WTC11 (cell line): ENCODE results near the gene SIK2. TPM values are rescaled to one million over a fixed set of nuclear protein-coding genes. Genes with fewer than 3 reads are reported as not detected.

Experiments
- ATAC-seq: fragments of 200-7000 bp; cut with Tn5 transposase; 2 replicates; pipeline ENCODE4 v1.10.0; 2021; ENCODE audit warnings: mild to moderate bottlenecking, moderate library complexity
- CTCF ChIA-PET: fragments of 300-600 bp; sonication (Branson Sonifier 250); formaldehyde crosslinking; loops from one replicate; lab custom pipeline; 2021; ENCODE audit warnings: antibody characterized with exemption; lab: Charles Lee
- POLR2A ChIA-PET: fragments of 350-600 bp; sonication (Branson Sonifier 250); formaldehyde crosslinking; loops from one replicate; lab custom pipeline; 2021; ENCODE audit warnings: antibody characterized with exemption; lab: Charles Lee
- DNase-seq: peaks from one replicate; pipeline ENCODE4 v3.0.0; 2021; ENCODE audit warnings: low spot score
- H3K27ac Mint-ChIP-seq: 2 replicates; pipeline ENCODE4 v1.8.0; 2021; ENCODE audit warnings: mixed read lengths
- H3K27me3 Mint-ChIP-seq: 2 replicates; pipeline ENCODE4 v1.8.0; 2021; ENCODE audit warnings: low read depth, mild to moderate bottlenecking, moderate library complexity, mixed read lengths
- H3K36me3 Mint-ChIP-seq: 2 replicates; pipeline ENCODE4 v1.8.0; 2021; ENCODE audit warnings: mixed read lengths
- H3K4me1 Mint-ChIP-seq: 2 replicates; pipeline ENCODE4 v1.8.0; 2022; ENCODE audit warnings: mixed read lengths
- H3K4me3 Mint-ChIP-seq: 2 replicates; pipeline ENCODE4 v1.8.0; 2021; ENCODE audit warnings: mild to moderate bottlenecking, moderate library complexity, mixed read lengths
- H3K9me3 Mint-ChIP-seq: 2 replicates; pipeline ENCODE4 v1.8.0; 2021; ENCODE audit warnings: mixed read lengths
- AR ChIP-seq: fragments of 250-450 bp; sonication (Bioruptor Pico); IDR thresholded peaks from 2 replicates; pipeline ENCODE4 v1.9.0; 2021; ENCODE audit warnings: mild to moderate bottlenecking
- ATF1 ChIP-seq: sonication (generic); formaldehyde crosslinking; IDR thresholded peaks from 2 replicates; pipeline ENCODE4 v1.8.1; 2023; ENCODE audit warnings: mild to moderate bottlenecking, moderate library complexity, missing genetic modification reagents
- E2F4 ChIP-seq: sonication (generic); formaldehyde crosslinking; IDR thresholded peaks from 2 replicates; pipeline ENCODE4 v1.8.1; 2022; ENCODE audit warnings: low read depth, mild to moderate bottlenecking, moderate library complexity, missing genetic modification reagents, borderline replicate concordance
- E2F5 ChIP-seq: sonication (generic); formaldehyde crosslinking; IDR thresholded peaks from 2 replicates; pipeline ENCODE4 v1.8.1; 2022; ENCODE audit warnings: mild to moderate bottlenecking, moderate library complexity, missing genetic modification reagents
- ERG ChIP-seq: fragments of 250-450 bp; sonication (Bioruptor Pico); IDR thresholded peaks from 2 replicates; pipeline ENCODE4 v1.8.0; 2021; ENCODE audit warnings: mild to moderate bottlenecking
- GRHL2 ChIP-seq: fragments of 250-450 bp; sonication (Bioruptor Pico); IDR thresholded peaks from 2 replicates; pipeline ENCODE4 v1.8.0; 2022; ENCODE audit warnings: mild to moderate bottlenecking, moderate library complexity; ENCODE audit not compliant: insufficient replicate concordance, severe bottlenecking
- MLX ChIP-seq: sonication (generic); formaldehyde crosslinking; IDR thresholded peaks from 2 replicates; pipeline ENCODE4 v1.8.1; 2023; ENCODE audit warnings: mild to moderate bottlenecking, missing genetic modification reagents, moderate library complexity
- SMAD4 ChIP-seq: sonication (generic); formaldehyde crosslinking; IDR thresholded peaks from 2 replicates; pipeline ENCODE4 v1.8.0; 2022; ENCODE audit warnings: mild to moderate bottlenecking, missing genetic modification reagents
- SP1 ChIP-seq: sonication (generic); formaldehyde crosslinking; conservative IDR thresholded peaks from 2 replicates; pipeline ENCODE4 v1.8.1; 2022; ENCODE audit warnings: missing genetic modification reagents
- STAT6 ChIP-seq: sonication (generic); formaldehyde crosslinking; conservative IDR thresholded peaks from 2 replicates; pipeline ENCODE4 v1.8.1; 2023; ENCODE audit warnings: mild to moderate bottlenecking, low read depth, missing genetic modification reagents, moderate library complexity
- USF2 ChIP-seq: sonication (generic); formaldehyde crosslinking; IDR thresholded peaks from 2 replicates; pipeline ENCODE4 v1.8.1; 2023; ENCODE audit warnings: mild to moderate bottlenecking, missing genetic modification reagents, moderate library complexity
- ZNF219 ChIP-seq: sonication (generic); formaldehyde crosslinking; IDR thresholded peaks from 2 replicates; pipeline ENCODE4 v1.8.0; 2023; ENCODE audit warnings: missing genetic modification reagents, mild to moderate bottlenecking, borderline replicate concordance
- ZNF281 ChIP-seq: sonication (generic); formaldehyde crosslinking; IDR thresholded peaks from 2 replicates; pipeline ENCODE4 v1.8.0; 2023; ENCODE audit warnings: mild to moderate bottlenecking, missing genetic modification reagents
- ZNF317 ChIP-seq: sonication (generic); formaldehyde crosslinking; IDR thresholded peaks from 2 replicates; pipeline ENCODE4 v1.8.1; 2023; ENCODE audit warnings: low read depth, mild to moderate bottlenecking, moderate library complexity, missing genetic modification reagents, borderline replicate concordance
- ZNF423 ChIP-seq: fragments of 250-450 bp; sonication (Bioruptor Pico); IDR thresholded peaks from 2 replicates; pipeline ENCODE4 v2.1.2; 2022; ENCODE audit warnings: mild to moderate bottlenecking, moderate library complexity
- ZNF671 ChIP-seq: fragments of 250-450 bp; sonication (Bioruptor Pico); IDR thresholded peaks from 2 replicates; pipeline ENCODE4 v1.8.0; 2021; ENCODE audit warnings: mild to moderate bottlenecking
- total RNA-seq: library from RNA; stranded (reverse); gene quantifications from 3 replicates; pipeline ENCODE4 v1.2.3, GENCODE V29; 2021

SIK2 gene
- total RNA-seq, 1 experiment from 2014 or later, result 7.2 TPM

GRCh38 chr11:111723595-111723994 lies 121.3 kb downstream of the SIK2 start:
- Mint-ChIP-seq H3K36me3 (peaks cover 39% of the 10 kb centered on the region), H3K4me1 (peaks cover 24% of the 10 kb centered on the region), H3K27ac (peak overlapping the region; percentile 78; the same call in 1 of the 2 replicates), H3K9me3 (no peaks in the 10 kb centered on the region), H3K27me3 (no peaks in the 10 kb centered on the region), H3K4me3 (no peak overlapping the region)
- no peak for DNase-seq
- ChIA-PET CTCF (interaction anchor here (0.6 to 2.3 kb wide), 7 partner anchors 10 to 277 kb away, joined by 3 to 11 read pairs (median 4); no protein-coding TSS in a partner anchor), POLR2A (interaction anchor here (0.6 kb wide), 1 partner anchor 116 kb away, joined by 3 read pairs; no protein-coding TSS in a partner anchor)
- ATAC-seq, result peak; percentile 81
- TF ChIP-seq ZNF317 (CRISPR knock-in tag), result no peak
- TF ChIP-seq AR (CRISPR knock-in tag), result no peak
- no peak for TF ChIP-seq SP1 (CRISPR knock-in tag)
- TF ChIP-seq GRHL2, result no peak
- TF ChIP-seq STAT6 (CRISPR knock-in tag), result no peak
- TF ChIP-seq SMAD4, result no peak
- no peak for TF ChIP-seq ZNF281 (CRISPR knock-in tag)
- TF ChIP-seq USF2 (CRISPR knock-in tag), result no peak

- no peak overlapping the region for H3K27ac Mint-ChIP-seq
- no peaks in the 10 kb centered on the region for H3K9me3 Mint-ChIP-seq
- ChIA-PET CTCF (interaction anchor here (1.3 to 2.3 kb wide), 4 partner anchors 52 to 270 kb away, joined by 4 to 11 read pairs (median 6); no protein-coding TSS in a partner anchor), POLR2A (no interaction called here)
- H3K27me3 Mint-ChIP-seq, result no peaks in the 10 kb centered on the region
- H3K4me3 Mint-ChIP-seq, result no peak overlapping the region
- peaks cover 43% of the 10 kb centered on the region for H3K36me3 Mint-ChIP-seq
- no peak for DNase-seq
- no peak for ATAC-seq
- H3K4me1 Mint-ChIP-seq, result peaks cover 15% of the 10 kb centered on the region
- no peak for TF ChIP-seq ZNF671 (CRISPR knock-in tag)
- TF ChIP-seq MLX (CRISPR knock-in tag), result no peak
- TF ChIP-seq E2F5 (CRISPR knock-in tag), result no peak
- TF ChIP-seq ERG (CRISPR knock-in tag), result no peak
- no peak for TF ChIP-seq E2F4 (CRISPR knock-in tag)
- no peak for TF ChIP-seq ZNF219
- TF ChIP-seq ZNF423 (CRISPR knock-in tag), result no peak
- no peak for TF ChIP-seq SMAD4
- no peak for TF ChIP-seq ATF1
- TF ChIP-seq AR (CRISPR knock-in tag), result no peak
These were observed 122.4 kb downstream of the SIK2 start for GRCh38 chr11:111724615-111725129.
